ENCODE measurements around the gene FANCE. TPM values are rescaled to one million over a fixed set of nuclear protein-coding genes. Genes with fewer than 3 reads are reported as not detected.

FANCE gene
- total RNA-seq, 2 donors from 2014 or later, result 4.9 to 9.2 TPM

GRCh38 chr6:35457907-35458306, 5.8 kb downstream of the FANCE start:
- intact Hi-C loops (cut with DNase I), result no loop called here
- no peak for DNase-seq
- WGBS, 2 donors, result 50 to 58% methylated on average over 3 to 4 of the region's 4 CpGs

GRCh38 chr6:35461270-35461669, 9.1 kb downstream of the FANCE start:
- no peak for DNase-seq
- Histone ChIP-seq H3K36me3 (replicated peaks in 1 of 2; ENCODE audit: insufficient read depth in 1 of 2, low read depth in 2 of 2) (no peaks in the 10 kb centered on the region), H3K9me3 (no peaks in the 10 kb centered on the region), H3K4me3 (no peak overlapping the region), H3K27ac (no peak overlapping the region), H3K27me3 (no peaks in the 10 kb centered on the region), H3K4me1 (no peaks in the 10 kb centered on the region)
- ATAC-seq, result no peak
- TF ChIP-seq POLR2A (IDR thresholded peaks at IDR 0.05) (no peak), CTCF (IDR thresholded peaks at IDR 0.05) (no peak)
- intact Hi-C loops (cut with DNase I), result loop anchor here (5.0 kb wide), 1 partner anchor 169 kb away; no protein-coding TSS in a partner anchor
- WGBS, 2 donors, result 82 to 95% methylated on average over 3 of the region's 3 CpGs

More at GRCh38 chr6:35457907-35458306, 5.8 kb downstream of the FANCE start:
- TF ChIP-seq CTCF (IDR thresholded peaks at IDR 0.05) (no peak), POLR2A (IDR thresholded peaks at IDR 0.05) (no peak)
- Histone ChIP-seq H3K27ac (no peak overlapping the region), H3K27me3 (no peaks in the 10 kb centered on the region), H3K9me3 (no peaks in the 10 kb centered on the region), H3K36me3 (replicated peaks in 1 of 2; ENCODE audit: insufficient read depth in 1 of 2, low read depth in 2 of 2) (no peaks in the 10 kb centered on the region), H3K4me1 (peaks cover 12% of the 10 kb centered on the region), H3K4me3 (no peak overlapping the region)
- no peak for ATAC-seq

GRCh38 chr6:35463292-35463691, 11.2 kb downstream of the FANCE start:
- H3K27ac ChIP-seq, result no peak overlapping the region

GRCh38 chr6:35465646-35466045, 13.5 kb downstream of the FANCE start:
- H3K4me1 ChIP-seq, result peaks cover 23% of the 10 kb centered on the region
- intact Hi-C loops (cut with DNase I), result no loop called here
- H3K9me3 ChIP-seq, result no peaks in the 10 kb centered on the region
- DNase-seq, result no peak
- H3K4me3 ChIP-seq, result no peak overlapping the region
- WGBS, 2 donors, result 77 to 100% methylated on average over 1 of the region's 1 CpG
- H3K36me3 ChIP-seq (replicated peaks in 1 of 2; ENCODE audit: insufficient read depth in 1 of 2, low read depth in 2 of 2), result peaks cover 0 to 1% of the 10 kb centered on the region in 2 donors
- TF ChIP-seq CTCF (IDR thresholded peaks at IDR 0.05), result no peak
- TF ChIP-seq POLR2A (IDR thresholded peaks at IDR 0.05), result no peak
- H3K27ac ChIP-seq, result no peak overlapping the region
- no peak for ATAC-seq
- no peaks in the 10 kb centered on the region for H3K27me3 ChIP-seq

More at GRCh38 chr6:35463292-35463691, 11.2 kb downstream of the FANCE start:
- intact Hi-C loops (cut with DNase I), result loop anchor here (5.0 kb wide), 1 partner anchor 171 kb away; no protein-coding TSS in a partner anchor
- no peak for DNase-seq
- H3K4me1 ChIP-seq, result peaks cover 6% of the 10 kb centered on the region
- no peak overlapping the region for H3K4me3 ChIP-seq
- TF ChIP-seq POLR2A (IDR thresholded peaks at IDR 0.05) (no peak), CTCF (IDR thresholded peaks at IDR 0.05) (no peak)
- no peaks in the 10 kb centered on the region for H3K9me3 ChIP-seq
- H3K36me3 ChIP-seq (replicated peaks in 1 of 2; ENCODE audit: insufficient read depth in 1 of 2, low read depth in 2 of 2), result no peaks in the 10 kb centered on the region
- no peak for ATAC-seq
- WGBS, 2 donors, result 74 to 87% methylated on average over 4 of the region's 4 CpGs
- H3K27me3 ChIP-seq, result no peaks in the 10 kb centered on the region

Data from body of pancreas (tissue), 4 donors.